Ovary (tissue), 9 donors: ENCODE measurements around the gene CACNA2D1. TPM values are rescaled to one million over a fixed set of nuclear protein-coding genes. Genes with fewer than 3 reads are reported as not detected.
"Not testable (repeated sequence)": the region's sequence is repeated elsewhere in the genome, so short reads cannot be mapped to it uniquely, and the experiment has no call there.

Source experiments
- DNase-seq, 5 donors: peaks; one replicate each; pipeline ENCODE4 v3.0.0-alpha.2; 2019 to 2020
- H3K27ac ChIP-seq, 2 donors: fragments of 200-600 bp; one replicate each; pipeline versions ENCODE4 v1.5.1 to v1.8.0; 2019 to 2022
- H3K27me3 ChIP-seq: fragments of 200-600 bp; one replicate; pipeline ENCODE4 v1.8.0; 2022
- H3K36me3 ChIP-seq: fragments of 200-600 bp; sonication (generic); one replicate; pipeline ENCODE4 v1.5.1; 2019
- H3K4me1 ChIP-seq: one replicate; pipeline ENCODE4 v1.8.1; 2013; ENCODE audit warnings: mild to moderate bottlenecking, moderate library complexity; ENCODE audit not compliant: insufficient read depth
- H3K4me3 ChIP-seq: fragments of 200-600 bp; sonication (generic); one replicate; pipeline ENCODE4 v1.5.1; 2017
- H3K9me3 ChIP-seq, 2 donors: fragments of 200-600 bp in 1 of 2; sonication (generic) in 1 of 2; one replicate each; pipeline versions ENCODE4 v1.5.1 to v1.8.1; 2013 to 2019; ENCODE audit warnings: mild to moderate bottlenecking in 1 of 2, moderate library complexity in 1 of 2
- EP300 ChIP-seq: sonication (generic); formaldehyde crosslinking; IDR thresholded peaks from one replicate; pipeline ENCODE4 v1.6.1; 2017; ENCODE audit warnings: antibody characterized with exemption
- POLR2A ChIP-seq: fragments of 450-650 bp; IDR thresholded peaks from one replicate; pipeline ENCODE4 v1.6.1; 2017; ENCODE audit warnings: antibody characterized with exemption, mild to moderate bottlenecking, moderate library complexity
- WGBS, 3 donors: extraction: QIAGEN DNeasy Blood & Tissue Kit in 1 of 3; methylation state at CpG; one replicate each; pipeline versions ENCODE4 v1.1.5 to v1.1.7; 2013 to 2017; 5-methylcytosine and 5-hydroxymethylcytosine counted together
- intact Hi-C, 4 donors: fragments of 100-400 bp; cut with DNase I; formaldehyde crosslinking; loops; one replicate each; pipeline versions ENCODE4 v1.11.0 to v1.15.1; 2022 to 2023
- polyA plus RNA-seq, 2 donors: library from polyadenylated mRNA; stranded (reverse); fragments of 200-250 nt in 1 of 2; fragments of 350-450 nt in 1 of 2; fragmentation: Illumina TruSeq in 1 of 2; extraction: RNeasy Lipid Tissue Mini Kit (QIAGEN cat#74804) in 1 of 2; gene quantifications; one replicate each; pipeline ENCODE4 v1.2.3, GENCODE V29; 2013 to 2014
- total RNA-seq, 7 donors: library from RNA; depleted of rRNA in 2 of 7; stranded (reverse); fragments of >200 nt in 2 of 7; fragmentation: NEBNext Ultra II Directional in 3 of 7; extraction: Animal tissue kit (Norgen Biotek cat#: 25700) in 3 of 7; gene quantifications; one replicate each; pipeline versions ENCODE4 v1.1.0 to v1.2.4, GENCODE V29; 2016 to 2023
- TF ChIP-seq, protein P1 (sequence below), 3 donors: fragments of 450-650 bp in 2 of 3; fragments of 200-600 bp in 1 of 3; IDR thresholded peaks; one replicate each; pipeline versions ENCODE4 v1.5.1 to v1.8.0; 2016 to 2022; ENCODE audit warnings: antibody characterized with exemption in 3 of 3, mild to moderate bottlenecking in 1 of 3
- donor health status: DM: no; HTN: no; CAD: no; lungs with moderate emphysema.
- donor health status: DM: no; HTN: no; CAD: no.
- donor health status: Bipolar disorder and iron deficiency.
- donor health status: DM: yes; HTN: yes; CAD: no.
- donor health status: DM: no; HTN: no; CAD: no.
- donor health status: DM: yes; HTN: yes; CAD: no.

Gene CACNA2D1
- total and polyA plus RNA-seq, 9 donors: 6.6 to 34.2 (median 18.8) TPM

DNA sequence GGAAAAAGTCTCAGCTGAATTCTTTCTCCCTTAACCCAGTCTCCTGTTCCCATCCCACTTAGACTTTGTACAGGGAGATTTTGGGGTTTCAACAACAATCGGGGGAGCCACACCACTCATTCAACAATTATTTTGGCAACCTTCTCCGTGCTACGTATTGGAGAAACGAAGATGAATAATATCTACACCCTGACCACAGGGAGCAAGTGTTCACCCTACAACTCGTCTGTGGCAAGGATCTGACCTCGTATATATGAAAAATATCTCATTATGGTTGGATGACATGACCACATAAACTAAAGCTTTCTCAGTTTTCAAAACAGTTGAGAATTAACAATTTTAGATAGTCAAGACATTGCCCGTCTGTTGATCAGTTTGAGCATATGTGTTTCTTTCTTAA lies 302.1 kb downstream of the CACNA2D1 start:
- TF ChIP-seq EP300: no peak
- no peak for TF ChIP-seq POLR2A
- TF ChIP-seq, protein P1, sequence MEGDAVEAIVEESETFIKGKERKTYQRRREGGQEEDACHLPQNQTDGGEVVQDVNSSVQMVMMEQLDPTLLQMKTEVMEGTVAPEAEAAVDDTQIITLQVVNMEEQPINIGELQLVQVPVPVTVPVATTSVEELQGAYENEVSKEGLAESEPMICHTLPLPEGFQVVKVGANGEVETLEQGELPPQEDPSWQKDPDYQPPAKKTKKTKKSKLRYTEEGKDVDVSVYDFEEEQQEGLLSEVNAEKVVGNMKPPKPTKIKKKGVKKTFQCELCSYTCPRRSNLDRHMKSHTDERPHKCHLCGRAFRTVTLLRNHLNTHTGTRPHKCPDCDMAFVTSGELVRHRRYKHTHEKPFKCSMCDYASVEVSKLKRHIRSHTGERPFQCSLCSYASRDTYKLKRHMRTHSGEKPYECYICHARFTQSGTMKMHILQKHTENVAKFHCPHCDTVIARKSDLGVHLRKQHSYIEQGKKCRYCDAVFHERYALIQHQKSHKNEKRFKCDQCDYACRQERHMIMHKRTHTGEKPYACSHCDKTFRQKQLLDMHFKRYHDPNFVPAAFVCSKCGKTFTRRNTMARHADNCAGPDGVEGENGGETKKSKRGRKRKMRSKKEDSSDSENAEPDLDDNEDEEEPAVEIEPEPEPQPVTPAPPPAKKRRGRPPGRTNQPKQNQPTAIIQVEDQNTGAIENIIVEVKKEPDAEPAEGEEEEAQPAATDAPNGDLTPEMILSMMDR (IDR thresholded peaks at IDR 0.05): no peak
- H3K4me1 ChIP-seq: no peaks in the 10 kb centered on the region
- H3K9me3 ChIP-seq: no peaks in the 10 kb centered on the region
- H3K36me3 ChIP-seq: no peaks in the 10 kb centered on the region
- no peaks in the 10 kb centered on the region for H3K27me3 ChIP-seq
- H3K4me3 ChIP-seq: no peak overlapping the region
- no peak overlapping the region for H3K27ac ChIP-seq
- 74 to 81% (median 77%) methylated on average over 7 of the region's 7 CpGs for WGBS, 3 donors
- intact Hi-C loops: no loop called here
- DNase-seq: no peak

DNA sequence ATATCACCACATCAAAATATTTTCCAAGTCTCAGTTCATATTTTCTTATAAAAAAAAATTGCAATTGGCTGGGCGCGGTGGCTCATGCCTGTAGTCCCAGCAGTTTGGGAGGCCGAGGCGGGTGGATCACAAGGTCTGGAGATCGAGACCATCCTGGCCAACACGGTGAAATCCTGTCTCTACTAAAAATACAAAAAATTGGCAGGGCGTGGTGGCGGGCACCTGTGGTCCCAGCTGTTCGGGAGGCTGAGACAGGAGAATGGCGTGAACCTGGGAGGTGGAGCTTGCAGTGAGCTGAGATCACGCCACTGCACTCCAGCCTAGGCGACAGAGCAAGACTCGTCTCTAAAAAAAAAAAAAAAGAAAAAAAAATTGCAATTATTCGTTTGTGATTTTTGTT lies 303.0 kb downstream of the CACNA2D1 start:
- H3K27ac ChIP-seq, H3K9me3 ChIP-seq, H3K4me3 ChIP-seq, H3K27me3 ChIP-seq, H3K4me1 ChIP-seq, DNase-seq, intact Hi-C loops, H3K36me3 ChIP-seq: not testable (repeated sequence)
- WGBS, 3 donors: 90 to 96% (median 95%) methylated on average over 14 of the region's 14 CpGs

DNA sequence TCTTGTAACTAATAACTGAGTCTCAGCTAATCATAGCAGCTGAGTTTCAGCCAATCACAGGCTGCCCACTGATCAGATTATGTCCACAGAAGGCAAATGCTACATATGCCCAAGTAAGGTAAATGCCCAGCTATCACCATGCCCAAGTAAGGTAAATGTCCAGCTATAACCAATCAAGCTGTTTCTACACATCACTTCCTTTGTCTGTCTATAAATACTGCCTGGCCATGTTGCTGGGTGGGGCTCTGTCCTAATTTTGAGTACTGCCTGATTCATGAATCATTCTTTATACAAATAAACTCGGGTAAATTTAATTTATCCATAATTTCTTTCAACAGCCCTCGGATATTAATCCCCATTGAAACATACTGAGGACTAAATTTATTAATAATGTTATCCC lies 312.4 kb downstream of the CACNA2D1 start:
- Histone ChIP-seq H3K4me3 (no peak overlapping the region), H3K36me3 (no peaks in the 10 kb centered on the region), H3K9me3 (no peaks in the 10 kb centered on the region), H3K4me1 (no peaks in the 10 kb centered on the region), H3K27me3 (no peaks in the 10 kb centered on the region), H3K27ac (no peak overlapping the region)
- TF ChIP-seq EP300: no peak
- TF ChIP-seq POLR2A: no peak
- TF ChIP-seq, protein P1 (IDR thresholded peaks at IDR 0.05): no peak
- intact Hi-C loops: no loop called here
- 82 to 90% (median 86%) methylated on average over 2 of the region's 2 CpGs for WGBS, 3 donors
- no peak for DNase-seq

DNA sequence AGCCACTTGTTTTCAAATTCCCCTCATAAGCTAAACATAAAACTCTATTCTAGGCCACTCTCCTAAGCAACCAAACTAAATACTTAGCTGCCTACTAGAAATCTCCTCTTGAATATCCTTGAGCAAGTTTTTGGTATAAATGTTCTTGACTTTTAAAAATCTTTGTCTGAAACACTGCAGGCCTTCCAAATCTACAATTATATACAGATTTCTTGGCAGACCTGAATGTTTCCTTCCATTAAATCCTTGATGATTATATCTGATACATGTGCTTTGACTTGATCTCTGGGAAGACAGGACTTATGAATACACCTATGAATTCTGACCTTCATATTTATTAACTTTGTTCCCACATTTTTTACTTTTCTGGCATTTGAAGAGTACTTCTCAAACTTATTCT lies 314.5 kb downstream of the CACNA2D1 start:
- Histone ChIP-seq H3K27me3 (no peaks in the 10 kb centered on the region), H3K4me3 (no peak overlapping the region), H3K36me3 (no peaks in the 10 kb centered on the region), H3K27ac (no peak overlapping the region), H3K9me3 (no peaks in the 10 kb centered on the region), H3K4me1 (no peaks in the 10 kb centered on the region)
- intact Hi-C loops: no loop called here
- DNase-seq: no peak
- TF ChIP-seq POLR2A (no peak), EP300 (no peak)
- TF ChIP-seq, protein P1 (IDR thresholded peaks at IDR 0.05): no peak

DNA sequence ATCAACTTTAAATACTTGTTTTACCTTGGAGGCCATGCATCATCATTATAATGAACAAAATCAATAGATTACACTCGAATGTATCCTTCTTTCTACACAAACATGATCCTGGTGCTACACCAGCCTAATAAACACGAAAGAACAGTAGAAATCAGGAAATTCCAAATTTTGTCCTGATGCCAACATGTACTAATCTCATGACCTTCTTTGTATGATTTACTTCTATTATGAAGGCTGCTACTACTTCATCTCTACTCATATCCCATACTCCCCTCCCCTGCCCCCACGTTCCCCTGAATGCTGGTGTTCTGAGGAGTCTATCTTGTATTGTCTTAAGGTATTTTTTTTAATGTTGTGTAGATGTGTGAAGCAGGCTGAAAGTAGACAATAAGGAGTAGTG lies 315.0 kb downstream of the CACNA2D1 start:
- WGBS, 3 donors: 52 to 60% (median 59%) methylated on average over 3 of the region's 3 CpGs
- Histone ChIP-seq H3K4me1 (no peaks in the 10 kb centered on the region), H3K9me3 (no peaks in the 10 kb centered on the region), H3K27me3 (no peaks in the 10 kb centered on the region), H3K4me3 (no peak overlapping the region), H3K27ac (no peak overlapping the region), H3K36me3 (no peaks in the 10 kb centered on the region)
- DNase-seq: no peak
- TF ChIP-seq POLR2A: no peak
- no peak for TF ChIP-seq EP300
- intact Hi-C loops: no loop called here

DNA sequence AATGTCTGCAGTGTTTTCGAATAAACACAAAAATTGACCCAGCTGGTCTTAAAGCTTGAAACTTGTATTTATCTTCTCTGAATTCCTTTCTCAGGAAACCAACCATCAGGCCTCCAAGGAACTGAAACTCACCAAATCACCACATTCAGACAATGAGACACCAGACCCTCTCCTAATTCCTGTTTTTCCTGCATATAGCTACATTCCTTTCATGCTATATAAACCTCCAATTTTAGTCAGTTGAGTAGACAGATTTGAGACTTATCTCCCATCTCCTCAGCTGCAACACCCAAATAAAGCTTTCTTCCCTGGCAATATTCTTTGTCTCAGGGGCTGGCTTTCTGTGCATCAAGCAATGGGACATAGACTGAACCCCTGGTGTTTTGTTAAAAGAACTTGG lies 317.0 kb downstream of the CACNA2D1 start:
- H3K4me3 ChIP-seq: no peak overlapping the region

More for the DNA sequence above, 317.0 kb downstream of the CACNA2D1 start:
- H3K4me1 ChIP-seq: no peaks in the 10 kb centered on the region
- H3K36me3 ChIP-seq: no peaks in the 10 kb centered on the region
- 52 to 67% (median 63%) methylated on average over 1 of the region's 1 CpG for WGBS, 3 donors
- intact Hi-C loops: no loop called here
- H3K27ac ChIP-seq: no peak overlapping the region
- no peak for DNase-seq
- TF ChIP-seq, protein P1 (IDR thresholded peaks at IDR 0.05): no peak
- no peak for TF ChIP-seq POLR2A
- no peaks in the 10 kb centered on the region for H3K9me3 ChIP-seq
- H3K27me3 ChIP-seq: no peaks in the 10 kb centered on the region
